ENCODE measurements around the gene RFX5.
A peak's percentile ranks its signal among the peaks of the same experiment; 100 is the strongest.

RFX5 gene

DNA sequence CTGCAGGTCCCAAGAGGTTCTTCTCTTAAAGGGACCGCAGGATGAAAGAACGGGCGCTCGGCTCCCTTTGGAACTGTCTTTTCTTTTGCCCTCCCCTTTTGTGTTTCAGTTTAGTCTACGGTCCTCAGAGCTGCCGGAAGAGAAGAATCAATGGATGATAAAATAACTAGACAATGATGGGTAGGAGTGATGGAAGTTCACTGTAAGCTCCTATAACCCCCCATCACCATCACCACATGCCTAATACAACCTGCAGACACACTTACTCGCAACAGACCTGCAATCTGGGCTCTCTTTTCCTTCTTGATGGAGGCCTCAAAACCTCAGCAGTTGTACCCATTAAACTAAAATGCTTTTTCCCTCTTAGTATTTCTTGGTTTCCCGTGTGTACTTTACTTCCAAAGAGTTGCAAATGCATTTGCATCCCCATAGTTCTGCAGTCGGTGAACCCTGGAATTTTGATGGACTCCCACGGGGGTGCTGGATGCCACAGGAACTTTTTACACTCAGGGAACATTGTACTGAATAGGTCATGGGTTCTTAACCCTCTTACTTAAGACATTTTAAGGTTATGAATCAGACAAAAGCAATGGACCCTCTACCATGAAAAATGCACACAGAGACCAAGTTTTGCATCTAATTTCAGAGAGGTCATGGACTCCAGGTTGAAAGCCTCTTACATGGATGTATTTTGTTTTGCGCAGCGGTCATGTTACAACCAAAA, 633 bp upstream of the RFX5 start:
- peak overlapping the region; percentile 99 for H3K4me3 Mint-ChIP-seq
- H3K4me1 Mint-ChIP-seq, result peaks cover 27% of the 10 kb centered on the region
- no peaks in the 10 kb centered on the region for H3K27me3 Mint-ChIP-seq
- no peaks in the 10 kb centered on the region for H3K9me3 Mint-ChIP-seq
- peak; percentile 5 for ATAC-seq (replicated peaks; ENCODE audit: extremely low read depth, poor library complexity, severe bottlenecking)
- H3K36me3 Mint-ChIP-seq (ENCODE audit: insufficient read depth), result peaks cover 32% of the 10 kb centered on the region
- peak overlapping the region; percentile 100 for H3K27ac Mint-ChIP-seq (ENCODE audit: low read depth)
- no peak for DNase-seq (ENCODE audit: low spot score in 2 of 2)

- peaks cover 27% of the 10 kb centered on the region for H3K4me1 Mint-ChIP-seq
- H3K4me3 Mint-ChIP-seq, result peak overlapping the region; percentile 99
- ATAC-seq (replicated peaks; ENCODE audit: extremely low read depth, poor library complexity, severe bottlenecking) (no peak), DNase-seq (ENCODE audit: low spot score in 2 of 2) (no peak)
- peaks cover 32% of the 10 kb centered on the region for H3K36me3 Mint-ChIP-seq (ENCODE audit: insufficient read depth)
- no peaks in the 10 kb centered on the region for H3K9me3 Mint-ChIP-seq
- peak overlapping the region; percentile 100 for H3K27ac Mint-ChIP-seq (ENCODE audit: low read depth)
- H3K27me3 Mint-ChIP-seq, result no peaks in the 10 kb centered on the region
These were observed 827 bp downstream of the RFX5 start for GRCh38 chr1:151346082-151346768.

GRCh38 chr1:151344291-151344690, 2.8 kb downstream of the RFX5 start:
- Mint-ChIP-seq H3K27ac (ENCODE audit: low read depth) (no peak overlapping the region), H3K4me1 (peaks cover 39% of the 10 kb centered on the region), H3K36me3 (ENCODE audit: insufficient read depth) (peaks cover 32% of the 10 kb centered on the region), H3K4me3 (no peak overlapping the region), H3K27me3 (no peaks in the 10 kb centered on the region), H3K9me3 (no peaks in the 10 kb centered on the region)
- DNase-seq (ENCODE audit: low spot score in 2 of 2) (no peak), ATAC-seq (replicated peaks; ENCODE audit: extremely low read depth, poor library complexity, severe bottlenecking) (no peak)

DNA sequence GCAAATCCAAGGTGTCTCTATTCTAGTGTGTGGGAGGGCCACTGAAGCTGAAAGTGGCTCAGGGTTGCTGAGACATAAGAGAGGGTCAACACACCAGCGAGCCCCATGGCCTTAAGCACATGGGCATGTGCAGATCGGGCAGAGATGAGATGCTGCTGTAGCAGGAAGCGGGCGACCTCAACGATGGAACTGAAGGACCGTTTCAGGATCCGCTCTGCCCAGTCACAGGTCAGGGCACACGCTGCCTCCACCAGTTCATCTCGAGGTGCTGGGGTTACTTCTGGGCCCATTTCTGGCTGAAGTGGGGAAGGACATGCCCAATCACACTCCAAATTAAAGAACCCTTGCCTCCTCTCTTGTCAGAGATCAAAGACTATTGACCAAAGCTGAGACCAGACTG, 3.5 kb downstream of the RFX5 start:
- no peak for ATAC-seq (replicated peaks; ENCODE audit: extremely low read depth, poor library complexity, severe bottlenecking)
- Mint-ChIP-seq H3K4me3 (no peak overlapping the region), H3K9me3 (no peaks in the 10 kb centered on the region), H3K4me1 (peaks cover 39% of the 10 kb centered on the region), H3K27me3 (no peaks in the 10 kb centered on the region), H3K36me3 (ENCODE audit: insufficient read depth) (peaks cover 32% of the 10 kb centered on the region), H3K27ac (ENCODE audit: low read depth) (peak overlapping the region; percentile 79)
- DNase-seq (ENCODE audit: low spot score in 2 of 2), result no peak

GRCh38 chr1:151342569-151342968, 4.5 kb downstream of the RFX5 start:
- Mint-ChIP-seq H3K36me3 (ENCODE audit: insufficient read depth) (peaks cover 32% of the 10 kb centered on the region), H3K4me3 (no peak overlapping the region), H3K27me3 (no peaks in the 10 kb centered on the region), H3K9me3 (no peaks in the 10 kb centered on the region), H3K27ac (ENCODE audit: low read depth) (peak overlapping the region; percentile 79), H3K4me1 (peaks cover 33% of the 10 kb centered on the region)
- DNase-seq (ENCODE audit: low spot score in 2 of 2) (no peak), ATAC-seq (replicated peaks; ENCODE audit: extremely low read depth, poor library complexity, severe bottlenecking) (no peak)

DNA sequence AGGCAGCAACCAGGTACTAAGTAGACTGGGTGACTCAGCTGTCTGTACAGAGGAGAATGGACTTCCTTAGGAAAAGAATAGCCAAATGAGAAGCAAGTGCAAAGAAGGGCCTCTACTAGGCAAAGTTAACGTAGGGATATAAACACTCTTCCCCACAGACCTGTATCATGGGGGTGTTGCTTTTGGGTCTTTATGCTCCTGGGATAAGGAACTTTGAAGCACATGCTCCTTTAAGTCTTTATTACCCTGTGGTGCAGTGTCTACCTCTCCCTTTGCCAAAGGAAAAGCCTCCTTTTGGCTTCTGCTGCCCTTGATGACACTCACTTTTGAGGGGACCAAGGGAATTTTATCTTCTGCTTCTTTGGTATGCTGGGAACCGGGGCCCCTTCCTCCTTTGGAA, 5.0 kb downstream of the RFX5 start:
- H3K4me1 Mint-ChIP-seq, result peaks cover 27% of the 10 kb centered on the region
- no peak overlapping the region for H3K4me3 Mint-ChIP-seq
- H3K9me3 Mint-ChIP-seq, result no peaks in the 10 kb centered on the region
- H3K27me3 Mint-ChIP-seq, result no peaks in the 10 kb centered on the region
- no peak for DNase-seq (ENCODE audit: low spot score in 2 of 2)
- H3K27ac Mint-ChIP-seq (ENCODE audit: low read depth), result no peak overlapping the region
- peaks cover 27% of the 10 kb centered on the region for H3K36me3 Mint-ChIP-seq (ENCODE audit: insufficient read depth)
- ATAC-seq (replicated peaks; ENCODE audit: extremely low read depth, poor library complexity, severe bottlenecking), result no peak

- Mint-ChIP-seq H3K9me3 (no peaks in the 10 kb centered on the region), H3K27ac (ENCODE audit: low read depth) (peak overlapping the region; percentile 11), H3K4me3 (no peak overlapping the region), H3K36me3 (ENCODE audit: insufficient read depth) (peaks cover 20% of the 10 kb centered on the region), H3K4me1 (peaks cover 18% of the 10 kb centered on the region), H3K27me3 (no peaks in the 10 kb centered on the region)
- peak in 1 of 2 donors; percentile 37 for DNase-seq (ENCODE audit: low spot score in 2 of 2)
- ATAC-seq (replicated peaks; ENCODE audit: extremely low read depth, poor library complexity, severe bottlenecking), result peak; percentile 83
These were observed 5.9 kb downstream of the RFX5 start for GRCh38 chr1:151340870-151341754.

DNA sequence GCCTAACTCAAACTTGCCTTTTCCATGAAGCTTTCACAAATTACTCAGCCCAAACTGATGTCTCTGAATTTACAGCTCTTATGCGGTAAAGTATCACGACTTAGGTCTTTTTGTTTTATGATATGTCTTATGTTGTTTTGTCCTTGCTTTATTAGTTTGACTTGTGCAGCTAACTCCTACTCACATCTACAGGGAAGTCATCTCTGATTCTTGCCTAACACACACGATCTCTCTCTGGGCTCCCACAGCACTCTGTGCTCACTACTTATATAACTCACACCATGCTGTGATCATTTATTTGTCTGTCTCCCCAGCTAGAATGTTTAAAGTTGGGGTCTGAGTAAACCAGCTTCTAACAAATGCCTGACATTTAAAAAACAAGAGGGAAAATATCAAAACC, 10.5 kb downstream of the RFX5 start:
- Mint-ChIP-seq H3K36me3 (ENCODE audit: insufficient read depth) (no peaks in the 10 kb centered on the region), H3K27me3 (no peaks in the 10 kb centered on the region), H3K27ac (ENCODE audit: low read depth) (no peak overlapping the region), H3K4me3 (no peak overlapping the region), H3K4me1 (peaks cover 12% of the 10 kb centered on the region), H3K9me3 (no peaks in the 10 kb centered on the region)
- DNase-seq (ENCODE audit: low spot score in 2 of 2) (no peak), ATAC-seq (replicated peaks; ENCODE audit: extremely low read depth, poor library complexity, severe bottlenecking) (no peak)

GRCh38 chr1:151334822-151335221, 12.2 kb downstream of the RFX5 start:
- no peak for DNase-seq (ENCODE audit: low spot score in 2 of 2)
- Mint-ChIP-seq H3K9me3 (no peaks in the 10 kb centered on the region), H3K4me3 (no peak overlapping the region), H3K27me3 (no peaks in the 10 kb centered on the region), H3K4me1 (peaks cover 2% of the 10 kb centered on the region), H3K36me3 (ENCODE audit: insufficient read depth) (no peaks in the 10 kb centered on the region), H3K27ac (ENCODE audit: low read depth) (no peak overlapping the region)
- no peak for ATAC-seq (replicated peaks; ENCODE audit: extremely low read depth, poor library complexity, severe bottlenecking)

DNA sequence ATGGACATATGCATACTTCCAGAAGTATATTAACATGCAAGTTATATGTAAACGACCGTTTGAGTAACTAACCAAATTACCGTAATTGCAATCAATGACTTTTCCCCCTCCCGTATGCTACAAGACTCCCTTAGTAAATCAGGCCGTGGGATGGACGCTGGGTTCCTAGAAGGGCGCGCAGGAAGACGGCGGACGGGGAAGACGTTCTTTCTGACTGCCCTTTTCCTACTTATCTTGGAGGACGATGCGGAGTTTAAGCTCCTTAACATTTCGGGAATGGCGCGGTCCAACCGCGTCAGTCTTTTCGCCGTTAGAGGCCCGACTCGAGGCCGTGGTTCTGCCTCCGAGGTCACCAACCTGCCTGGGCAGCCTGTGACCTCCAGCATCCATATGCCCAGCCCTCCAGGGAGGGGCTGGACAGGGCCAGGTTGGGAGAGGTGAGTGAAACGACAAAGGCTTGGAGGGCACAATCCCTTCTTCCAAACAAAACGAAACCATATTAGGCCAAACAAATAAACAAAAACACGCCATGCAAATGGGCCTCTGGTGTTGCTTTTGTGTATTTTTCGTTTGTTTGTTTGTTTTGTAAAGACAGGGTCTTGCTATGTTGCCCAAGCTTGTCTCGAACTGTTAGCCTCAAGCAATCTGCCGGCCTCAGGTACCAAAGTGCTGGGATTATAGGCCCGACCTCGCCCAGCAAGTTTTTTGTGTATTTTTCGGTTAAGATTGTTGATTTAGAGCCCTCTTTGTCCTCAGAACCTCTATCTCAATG, 19.0 kb downstream of the RFX5 start:
- DNase-seq (ENCODE audit: low spot score in 2 of 2) (no peak), ATAC-seq (replicated peaks; ENCODE audit: extremely low read depth, poor library complexity, severe bottlenecking) (no peak)
- Mint-ChIP-seq H3K27me3 (no peaks in the 10 kb centered on the region), H3K36me3 (ENCODE audit: insufficient read depth) (peaks cover 29% of the 10 kb centered on the region), H3K4me1 (peaks cover 41% of the 10 kb centered on the region), H3K27ac (ENCODE audit: low read depth) (peak overlapping the region; percentile 98), H3K9me3 (no peaks in the 10 kb centered on the region), H3K4me3 (peak overlapping the region; percentile 98)

DNA sequence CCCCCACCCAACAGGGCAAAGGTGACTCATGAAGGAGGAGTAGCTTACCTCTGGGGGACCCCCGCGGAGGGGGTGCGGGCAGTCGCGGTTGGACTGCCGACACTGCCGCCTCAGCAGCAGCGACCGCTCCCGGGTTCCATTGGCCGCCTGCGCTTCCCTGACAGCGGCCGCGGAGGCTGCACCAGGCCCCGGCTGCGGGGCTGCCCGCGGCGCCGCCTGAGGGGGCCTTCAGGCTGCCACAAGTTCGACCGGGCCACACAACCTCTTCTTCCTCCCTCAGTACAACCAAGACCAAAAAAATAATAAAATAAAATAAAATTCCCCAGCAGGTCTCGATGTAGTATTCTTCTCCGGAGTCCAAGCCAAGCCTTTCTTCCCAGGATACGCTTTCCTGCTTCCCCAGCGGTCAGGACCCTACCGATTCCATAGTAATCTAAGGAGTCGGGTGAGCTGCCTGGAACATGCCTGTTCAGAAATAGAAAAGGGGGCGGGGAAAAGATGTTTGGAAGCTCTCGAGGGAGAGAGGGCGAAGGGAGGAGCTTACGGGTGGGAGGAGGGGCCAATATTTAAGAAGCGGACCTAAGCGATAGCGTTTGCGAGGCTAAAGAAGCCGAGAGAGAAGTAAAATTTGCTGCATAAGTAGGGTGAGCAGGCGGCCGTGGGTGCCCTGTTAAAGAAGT, 19.7 kb downstream of the RFX5 start, which contains the start of gene PI4KB:
PI4KB (minus strand) TSS at position 194 of the 680 bp plus-strand sequence. CDS start 10,935 bp downstream, outside the sequence.
- Mint-ChIP-seq H3K9me3 (no peaks in the 10 kb centered on the region), H3K4me1 (peaks cover 47% of the 10 kb centered on the region), H3K36me3 (ENCODE audit: insufficient read depth) (peaks cover 34% of the 10 kb centered on the region), H3K27me3 (no peaks in the 10 kb centered on the region), H3K4me3 (peak within 1 kb of the TSS; percentile 98), H3K27ac (ENCODE audit: low read depth) (peak within 1 kb of the TSS; percentile 98)
- DNase-seq (ENCODE audit: low spot score in 2 of 2), result peak; percentile 80 to 91
- peak; percentile 93 for ATAC-seq (replicated peaks; ENCODE audit: extremely low read depth, poor library complexity, severe bottlenecking)

Data from central memory CD8-positive, alpha-beta T cell (primary cell).